Activated CD8-positive, alpha-beta memory T cell treated with anti-CD3 and anti-CD28 coated beads for 1 hour (primary cell): ENCODE measurements around the gene USP36.
"Not testable (repeated sequence)": the region's sequence is repeated elsewhere in the genome, so short reads cannot be mapped to it uniquely, and the experiment has no call there.

Source experiments
- DNase-seq, 2 donors: peaks; one replicate each; pipeline ENCODE4 v3.0.0-alpha.2; 2020; ENCODE audit warnings: low read depth in 1 of 2; ENCODE audit errors: extremely low read depth in 1 of 2

Gene USP36

DNA sequence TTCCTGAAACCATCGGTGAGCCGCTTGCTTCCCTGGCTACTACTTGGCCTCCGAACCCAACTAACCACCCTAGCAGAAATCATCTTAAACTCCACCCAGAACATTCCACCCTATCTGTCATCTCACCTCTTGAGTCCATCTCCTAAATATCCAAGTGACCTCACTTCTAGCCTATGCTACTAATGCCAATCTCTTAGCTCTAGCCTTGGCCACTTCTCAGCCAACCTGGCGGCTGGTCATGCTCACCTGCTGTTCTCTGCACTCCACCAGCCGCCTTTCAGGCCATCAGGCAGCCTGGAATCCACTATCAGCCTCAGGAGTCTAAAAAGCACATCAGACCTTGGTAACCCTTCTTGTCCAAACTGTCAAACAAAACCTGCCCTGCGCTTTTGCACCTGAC lies 46.6 kb downstream of the USP36 start:
- DNase-seq: no peak

DNA sequence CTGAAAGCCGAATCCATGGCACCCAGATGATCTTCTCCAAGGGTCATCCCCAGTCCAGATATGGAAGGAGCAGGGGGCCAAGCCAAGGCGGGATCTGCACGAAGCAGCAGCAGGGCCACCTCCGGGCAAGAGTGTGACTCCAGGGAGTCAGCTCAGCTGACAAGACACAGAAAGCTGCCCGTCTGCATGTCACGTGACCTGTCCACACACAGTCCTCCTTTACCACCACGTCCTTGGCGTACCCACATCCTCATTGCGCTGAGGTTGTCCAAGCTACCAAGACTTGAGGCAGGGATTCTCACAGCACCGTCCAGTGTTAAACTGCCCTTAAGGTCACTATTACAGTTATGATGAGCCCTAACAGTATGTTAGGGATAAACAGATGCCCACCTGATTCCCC lies 47.2 kb downstream of the USP36 start:
- DNase-seq: no peak

DNA sequence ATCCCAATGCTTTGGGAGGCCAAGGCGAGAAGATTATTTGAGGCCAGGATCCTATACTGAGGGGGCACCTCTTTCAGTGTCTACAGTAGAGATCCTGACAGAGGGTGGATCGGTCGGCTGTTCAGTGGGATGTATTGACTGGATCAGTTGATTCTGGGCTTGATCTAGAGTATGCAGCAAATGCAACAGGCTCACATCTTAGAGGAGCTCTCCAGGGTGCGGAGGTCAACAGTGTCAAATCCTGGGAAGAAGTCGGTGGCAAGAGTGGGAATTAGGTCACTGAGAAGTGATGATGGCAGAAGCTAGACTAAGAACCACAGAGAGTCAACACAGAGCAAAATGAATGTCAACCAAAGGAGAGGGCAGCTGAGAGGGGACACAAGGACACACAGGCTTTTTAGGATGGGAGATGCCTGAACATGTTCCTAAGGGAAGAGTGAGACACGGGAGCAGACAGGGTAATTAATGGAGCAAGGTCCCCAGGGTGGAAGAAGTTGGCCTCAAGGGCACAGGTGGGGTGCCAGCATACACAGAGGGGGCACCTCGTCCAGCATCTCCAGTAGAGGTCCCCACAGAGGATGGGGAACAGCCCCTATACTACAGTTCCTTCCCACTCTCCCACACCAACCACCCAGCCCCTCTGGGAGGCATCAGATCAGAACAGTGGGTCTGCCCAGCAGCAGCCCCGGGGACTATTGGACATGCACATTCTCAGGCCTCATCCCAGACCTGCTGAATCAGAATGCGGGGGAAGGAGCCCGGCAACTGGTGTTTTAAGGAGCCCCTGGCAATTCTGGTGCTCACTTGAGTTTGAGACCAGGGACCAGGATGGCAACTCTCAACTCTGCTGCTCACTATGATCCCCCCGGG lies 48.5 kb downstream of the USP36 start:
- no peak for DNase-seq

DNA sequence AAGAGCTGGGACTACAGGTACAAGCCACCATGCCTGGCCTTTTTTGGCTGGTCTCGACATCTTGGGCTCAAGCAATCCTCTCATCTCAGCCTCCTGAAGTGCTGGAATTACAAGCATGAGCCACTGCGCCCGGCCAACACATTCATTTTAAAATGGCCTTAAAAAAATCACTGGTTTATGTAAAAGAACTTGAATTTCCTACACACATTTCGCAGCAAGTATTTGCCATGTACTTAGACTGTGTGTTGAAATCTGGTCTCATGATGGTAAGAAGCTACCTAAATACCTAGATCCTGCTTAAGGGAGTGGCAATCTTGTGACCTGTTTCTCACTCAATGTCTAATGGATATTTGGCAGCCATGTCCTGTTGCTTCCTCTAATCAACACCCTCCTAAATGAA lies 50.1 kb downstream of the USP36 start:
- no peak for DNase-seq

DNA sequence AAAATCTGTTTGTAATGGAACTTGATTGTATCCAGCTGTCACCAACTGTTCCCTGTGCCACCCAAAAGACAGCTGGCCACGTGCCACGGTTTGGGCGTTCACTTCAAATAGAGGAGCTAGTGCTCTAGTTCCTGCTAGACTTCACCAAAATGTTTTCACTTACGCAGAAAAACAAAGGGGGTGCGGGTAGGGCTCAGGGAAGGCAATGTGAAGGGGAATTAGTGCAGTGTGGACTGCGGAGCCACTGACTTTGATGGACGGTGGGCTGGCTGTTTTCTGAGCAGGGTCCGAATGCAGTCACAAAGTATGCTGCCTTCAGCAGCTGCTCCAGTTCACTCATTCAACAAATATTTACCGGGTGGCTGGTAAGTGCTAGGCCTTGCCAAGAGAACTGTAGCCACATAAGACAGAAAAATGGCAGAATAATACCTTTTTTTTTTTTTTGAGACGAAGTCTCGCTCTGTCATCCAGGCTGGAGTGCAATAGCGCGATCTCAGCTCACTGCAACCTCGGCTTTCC lies 50.9 kb downstream of the USP36 start:
- no peak for DNase-seq

DNA sequence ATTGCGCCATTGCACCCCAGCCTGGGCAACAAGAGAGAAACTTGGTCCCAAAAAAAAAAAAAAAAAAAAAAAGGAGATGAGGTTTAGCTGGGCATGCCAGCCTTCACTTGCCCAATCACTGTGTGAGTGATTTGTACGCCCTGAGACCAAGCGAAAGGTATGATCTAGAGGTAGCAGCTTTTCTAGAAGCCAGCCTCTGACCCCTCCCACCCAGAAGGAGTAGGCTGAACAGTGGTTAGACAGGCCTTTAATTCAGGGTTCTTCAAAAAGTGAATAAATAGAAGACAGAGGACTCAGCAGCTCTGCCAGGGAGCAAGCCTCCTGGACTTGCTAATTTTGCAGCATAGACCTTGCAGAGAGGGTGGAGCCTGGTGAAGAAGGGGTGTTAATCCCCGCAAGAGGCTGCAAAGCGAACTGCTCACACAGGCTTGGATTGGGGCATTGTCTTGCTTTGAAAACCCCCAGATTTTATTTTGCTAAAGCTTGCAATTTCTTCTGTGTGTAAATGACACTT lies 51.4 kb downstream of the USP36 start:
- DNase-seq: no peak

DNA sequence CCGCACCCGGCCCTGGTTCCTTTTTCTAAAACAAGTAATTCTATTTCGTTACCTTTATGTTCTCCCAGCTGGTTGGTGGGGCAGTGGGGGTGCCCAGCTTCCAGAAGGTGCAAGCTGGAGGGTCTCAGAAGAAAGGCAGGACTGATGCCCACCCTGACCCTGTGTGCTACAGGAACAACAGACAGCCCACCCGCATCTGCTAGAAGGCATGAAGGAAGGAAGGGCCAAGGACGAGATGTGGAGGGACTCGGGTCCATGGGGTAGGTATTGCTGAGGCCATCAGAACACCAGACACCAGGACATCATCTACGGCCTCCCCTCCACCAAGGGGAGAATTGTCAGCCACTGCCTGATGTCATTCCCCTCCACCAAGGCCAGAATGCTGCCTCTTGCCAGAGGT lies 52.2 kb downstream of the USP36 start:
- no peak for DNase-seq

DNA sequence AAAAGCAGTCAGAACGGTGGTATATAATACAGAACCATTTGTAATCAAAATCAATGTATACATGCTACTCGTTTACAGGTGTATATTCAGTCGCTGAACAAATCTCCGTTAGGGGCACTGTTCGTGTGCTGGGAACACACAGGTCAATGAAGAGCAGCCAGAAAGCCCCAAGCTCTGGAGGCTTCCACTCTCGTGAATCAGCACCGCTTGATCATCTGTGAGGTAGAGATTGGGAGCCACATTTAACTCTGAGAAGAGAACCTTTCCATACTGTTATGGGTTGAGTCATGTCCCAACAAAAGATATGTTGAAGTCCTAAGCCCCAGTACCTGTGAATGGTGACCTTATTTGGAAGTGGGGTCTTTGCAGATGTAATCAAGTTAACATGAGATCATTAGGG lies 53.2 kb downstream of the USP36 start:
- no peak for DNase-seq

DNA sequence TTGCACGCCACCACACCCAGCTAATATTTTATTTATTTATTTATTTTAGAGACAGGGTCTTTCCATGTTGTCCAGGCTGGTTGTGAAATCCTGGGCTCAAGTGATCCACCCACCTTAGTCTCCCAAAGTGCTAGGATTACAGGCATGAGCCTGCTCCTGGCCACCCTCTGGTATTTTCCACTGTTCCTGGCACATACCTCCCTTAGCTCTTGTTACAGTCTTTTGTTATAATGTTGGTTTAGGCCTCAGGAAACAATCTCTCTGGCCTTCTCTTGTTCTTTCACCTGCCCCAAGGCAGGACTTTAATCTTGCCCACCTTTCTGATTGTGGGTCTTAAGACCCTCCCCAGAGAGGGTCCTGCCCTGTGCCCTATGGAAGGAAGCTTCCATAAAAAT lies 55.0 kb downstream of the USP36 start:
- DNase-seq: no peak

DNA sequence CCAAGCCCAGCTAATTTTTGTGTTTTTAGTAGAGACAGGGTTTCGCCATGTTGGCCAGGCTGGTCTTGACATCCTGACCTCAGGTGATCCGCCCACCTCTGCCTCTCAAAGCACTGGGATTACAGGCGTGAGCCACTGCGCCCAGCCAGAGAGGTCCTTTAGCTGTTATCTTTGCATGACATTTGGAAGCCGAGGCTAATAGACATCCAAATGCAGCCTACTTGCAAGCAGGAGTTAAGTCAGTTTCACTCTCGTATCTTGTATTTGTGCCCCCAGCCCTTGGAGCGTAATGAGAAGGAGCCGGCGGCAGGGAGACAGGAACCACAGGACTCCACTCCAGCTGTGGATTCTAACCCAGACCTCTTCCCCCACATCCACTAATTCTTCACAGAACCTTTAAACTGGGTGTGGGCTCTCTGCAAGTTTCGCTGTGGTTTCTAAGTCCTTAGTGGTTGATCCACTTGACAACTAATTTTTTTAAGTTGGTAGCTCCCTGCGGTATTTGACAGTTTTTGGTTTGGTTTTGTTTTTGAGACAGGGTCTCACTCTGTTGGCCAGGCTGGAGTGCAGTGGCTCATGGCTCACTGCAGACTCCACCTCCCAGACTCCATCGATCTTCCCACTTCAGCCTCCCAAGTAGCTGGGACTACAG lies 55.5 kb downstream of the USP36 start:
- no peak for DNase-seq

DNA sequence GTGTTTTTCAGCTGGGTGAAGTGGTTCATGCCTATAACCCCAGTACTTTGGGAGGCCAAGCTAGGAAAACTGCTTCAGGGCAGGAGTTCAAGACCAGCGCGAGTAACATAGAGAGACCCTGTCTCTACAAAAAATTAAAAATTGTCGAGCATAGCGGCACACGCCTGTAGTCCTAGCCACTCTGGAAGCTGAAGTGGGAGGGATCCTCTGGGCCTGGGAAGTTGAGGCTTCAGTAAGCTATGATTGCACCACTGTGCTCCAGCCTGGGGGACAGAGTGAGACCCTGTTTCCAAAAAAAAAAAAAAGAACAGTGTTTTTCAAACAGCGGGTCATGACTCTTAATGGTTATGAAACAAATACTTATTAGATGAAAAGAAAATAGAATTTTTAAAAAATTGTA lies 56.3 kb downstream of the USP36 start:
- DNase-seq: no peak

DNA sequence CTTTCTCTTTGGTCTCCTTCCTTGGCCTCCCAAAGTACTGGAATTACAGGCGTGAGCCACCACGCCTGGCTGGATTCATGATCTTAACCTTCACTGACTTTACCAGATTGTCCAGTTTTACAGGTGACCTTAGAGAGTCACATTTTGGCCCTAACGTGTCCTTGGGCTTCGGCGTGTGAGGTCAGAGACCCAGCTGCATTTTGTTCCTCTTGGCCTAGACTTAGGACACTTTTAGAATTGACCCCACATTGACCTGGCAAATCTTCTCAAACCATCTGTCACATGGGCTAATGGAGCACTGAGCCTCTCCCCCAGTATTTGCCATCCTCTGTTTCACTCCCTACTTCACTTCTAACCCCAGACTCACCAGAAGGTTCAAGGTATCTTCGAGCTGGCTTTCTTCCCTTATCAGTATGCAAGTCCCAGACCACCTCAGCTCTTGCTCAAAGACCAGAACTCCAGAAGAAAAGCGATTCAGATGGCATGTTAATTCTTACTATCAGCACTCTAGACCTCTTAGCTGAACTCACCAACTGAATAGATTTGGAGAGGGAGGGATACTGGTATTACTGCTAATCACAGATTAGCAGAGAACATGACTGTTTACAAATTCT lies 56.8 kb downstream of the USP36 start:
- no peak for DNase-seq

DNA sequence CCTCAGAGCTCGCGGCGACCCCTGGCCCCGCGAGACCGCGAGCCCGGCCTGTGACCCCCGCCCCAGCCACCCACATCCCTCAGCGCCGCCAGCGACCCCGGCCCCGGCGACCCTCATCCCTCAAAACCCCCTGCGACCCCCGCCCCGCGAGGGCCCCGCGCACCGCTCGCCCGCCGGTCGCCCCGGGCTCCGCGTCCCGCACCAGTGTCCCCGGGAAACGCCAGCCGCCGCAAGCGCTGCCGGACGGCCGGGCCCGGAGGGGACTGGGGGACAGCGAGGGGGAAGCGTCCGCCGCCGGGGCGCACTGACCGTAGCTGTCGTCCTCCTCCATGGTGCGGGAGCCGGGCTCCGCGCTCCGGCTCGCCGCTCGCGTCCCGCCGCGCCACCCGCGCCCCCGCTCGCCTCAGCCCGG lies 58.7 kb downstream of the USP36 start, which contains the start of gene CYTH1:
CYTH1 (minus strand) TSS at position 381 of the 412 bp plus-strand sequence; CDS start at position 331, 50 bp downstream.
- DNase-seq: no peak

DNA sequence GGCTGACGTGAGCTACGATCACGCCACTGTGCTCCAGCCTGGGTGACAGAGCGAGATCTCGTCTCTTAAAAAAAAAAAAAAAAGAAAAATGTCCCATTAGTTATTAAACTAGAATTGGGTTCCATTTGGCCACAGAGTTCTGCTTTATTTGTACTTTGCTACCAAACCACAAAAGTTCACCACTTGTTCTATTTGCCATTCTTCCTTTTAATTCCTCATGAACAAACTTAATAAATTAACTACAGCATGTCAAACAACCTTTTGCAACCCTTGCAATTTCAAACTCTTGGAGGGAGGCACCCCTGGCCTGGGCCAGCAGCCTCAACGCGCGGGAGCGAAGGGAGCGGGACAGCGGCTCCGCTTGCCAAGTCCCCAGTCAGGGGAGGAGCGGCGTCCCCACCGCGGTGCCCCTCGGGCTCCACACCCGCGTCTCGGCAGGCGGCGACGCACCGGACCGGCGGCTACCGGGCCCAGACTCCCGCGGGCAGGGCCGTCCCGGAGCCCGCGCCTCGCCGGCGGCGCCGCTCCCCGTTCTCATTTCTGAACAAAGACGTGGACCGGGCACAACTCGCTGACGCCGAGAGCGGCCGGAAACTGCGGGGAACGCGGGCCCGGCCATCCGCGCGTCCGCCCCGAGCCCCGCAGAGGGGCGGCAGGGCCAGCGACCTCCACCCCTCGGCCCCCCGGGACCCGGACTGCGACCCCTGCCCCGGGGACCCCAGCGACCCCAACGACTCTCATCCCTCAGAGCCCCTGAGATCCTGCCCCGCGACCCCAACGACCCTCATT lies 59.3 kb downstream of the USP36 start:
- DNase-seq: no peak

DNA sequence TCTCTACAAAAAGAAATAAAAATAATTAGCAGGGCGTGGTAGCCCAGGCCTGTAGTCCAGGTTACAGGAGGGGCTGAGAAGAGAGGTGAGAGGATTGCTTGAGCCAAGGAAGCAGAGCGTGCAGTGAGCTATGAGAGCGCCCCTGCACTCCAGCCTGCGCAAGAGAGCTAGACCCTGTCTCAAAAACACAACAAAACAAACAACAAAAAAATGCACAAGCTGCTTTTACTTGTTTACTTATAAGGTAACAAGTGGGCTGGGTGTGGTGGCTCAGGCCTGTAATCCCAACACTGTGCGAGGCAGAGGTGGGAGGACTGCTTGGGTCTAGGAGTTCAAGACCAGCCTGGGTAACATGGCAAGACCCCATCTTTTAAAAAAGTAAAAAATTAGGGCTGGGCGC lies 60.3 kb downstream of the USP36 start:
- no peak for DNase-seq

DNA sequence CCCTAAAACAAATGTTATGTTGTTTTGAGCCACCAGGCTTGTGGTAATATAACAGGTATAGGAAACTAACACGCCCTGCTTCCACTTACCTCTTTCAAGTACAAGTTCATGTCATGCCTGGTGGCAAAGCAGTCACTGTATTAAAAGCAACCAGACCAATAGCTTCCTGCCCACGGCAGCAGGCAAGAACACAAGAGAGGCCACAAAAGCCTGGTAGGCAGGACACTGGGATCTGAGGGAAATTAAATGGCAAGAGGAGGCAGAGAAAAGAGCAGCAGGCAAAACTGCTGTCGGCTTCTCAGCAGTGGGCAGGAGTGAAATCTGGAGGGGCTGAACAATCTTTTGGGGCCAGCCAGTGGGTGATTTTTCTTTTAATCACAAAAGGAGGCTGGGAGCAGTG lies 60.8 kb downstream of the USP36 start:
- DNase-seq: peak in 1 of 2 donors; percentile 34

DNA sequence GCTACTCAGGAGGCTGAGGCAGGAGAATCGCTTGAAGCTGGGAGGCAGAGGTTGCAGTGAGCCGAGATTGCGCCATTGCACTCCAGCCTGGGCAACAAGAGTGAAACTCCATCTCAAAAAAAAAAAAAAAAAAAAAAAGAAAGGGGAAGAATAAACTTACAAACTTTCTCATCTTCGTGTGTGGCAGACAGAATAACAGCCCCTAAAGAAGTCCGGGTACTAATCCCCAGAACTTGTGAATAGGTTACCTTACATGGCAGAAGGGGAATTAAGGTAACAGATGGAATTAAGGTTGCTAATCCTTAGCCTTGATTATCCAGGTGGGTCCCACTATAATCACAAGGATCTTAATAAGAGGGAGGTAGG lies 61.3 kb downstream of the USP36 start:
- DNase-seq: not testable (repeated sequence)

DNA sequence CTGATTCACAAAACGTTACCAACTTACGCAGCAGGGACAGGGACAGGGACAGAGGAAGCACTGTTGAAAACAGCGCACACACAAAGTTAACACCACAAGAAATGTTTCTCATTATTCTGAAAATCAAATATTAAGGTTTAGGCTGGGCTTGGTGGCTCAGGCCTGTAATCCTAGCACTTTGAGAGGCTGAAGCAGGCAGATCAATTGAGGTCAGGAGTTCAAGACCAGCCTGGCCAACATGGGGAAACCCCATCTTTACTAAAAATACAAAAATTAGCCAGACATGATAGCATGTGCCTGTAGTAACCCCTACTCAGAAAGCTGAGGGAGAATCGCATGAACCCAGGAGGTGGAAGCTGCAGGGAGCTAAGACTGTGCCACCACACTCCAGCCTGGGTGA lies 62.7 kb downstream of the USP36 start:
- DNase-seq: no peak

DNA sequence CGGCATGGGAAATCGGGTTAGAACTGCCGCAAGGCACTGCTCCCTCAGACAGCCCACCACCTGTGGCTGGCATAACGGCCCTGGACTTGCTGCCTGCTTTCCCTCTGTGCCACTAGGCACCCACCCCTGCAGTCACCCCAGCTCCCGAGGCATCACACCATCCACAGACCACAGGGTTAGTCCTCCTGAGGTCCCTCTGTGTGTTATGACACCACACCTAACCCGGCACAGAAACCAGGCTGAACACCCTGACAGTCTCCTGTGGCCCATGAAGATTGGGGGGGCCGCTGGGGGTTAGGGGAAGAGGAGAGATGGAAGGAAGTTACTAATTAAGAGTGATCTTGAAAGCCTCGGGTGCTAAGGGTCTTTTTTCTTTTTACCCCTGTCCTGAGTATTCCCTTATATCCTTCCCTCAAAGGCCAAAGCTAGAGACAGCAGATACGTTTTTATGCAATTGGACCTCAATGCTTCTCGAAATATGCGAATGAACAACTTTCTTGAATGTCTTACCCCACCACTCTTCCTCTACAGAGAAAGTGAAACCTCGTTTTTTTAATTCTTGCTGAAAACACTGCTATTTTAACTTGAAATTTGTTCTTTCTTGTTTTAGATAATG lies 65.5 kb downstream of the USP36 start:
- DNase-seq: peak in 1 of 2 donors; percentile 33

DNA sequence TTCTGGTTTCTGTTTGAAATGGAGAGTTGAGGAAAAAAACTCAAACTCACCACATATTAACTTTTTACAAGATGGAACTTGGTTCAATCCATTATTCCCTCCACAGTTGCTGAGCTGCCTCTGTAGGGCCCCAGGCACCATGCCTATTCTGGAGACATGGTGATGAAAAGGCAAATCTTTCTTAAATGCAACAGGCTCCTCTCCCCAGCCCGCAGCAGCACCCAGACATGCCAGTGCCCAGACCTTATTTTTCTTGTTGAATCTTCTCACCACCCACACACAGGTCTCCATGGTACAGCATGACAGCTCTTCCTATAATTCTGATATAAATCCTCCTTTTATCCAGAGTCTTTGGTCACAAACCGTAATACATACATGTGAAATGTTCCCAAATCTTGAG lies 66.2 kb downstream of the USP36 start:
- DNase-seq: no peak
